ENCODE data around the gene ADCY5. TPM values are rescaled to one million over a fixed set of nuclear protein-coding genes. Genes with fewer than 3 reads are reported as not detected.

Gene ADCY5
- total RNA-seq, 2 experiments from 2014 or later, result not detected

GRCh38 chr3:123453675-123454074, 4.8 kb upstream of the ADCY5 start:
- no peak for DNase-seq
- ChIA-PET POLR2A (no interaction called here), CTCF (no interaction called here)
- no peak overlapping the region for H3K4me3 Mint-ChIP-seq
- H3K9me3 Mint-ChIP-seq (ENCODE audit: insufficient read depth), result no peaks in the 10 kb centered on the region
- H3K27me3 Mint-ChIP-seq (ENCODE audit: low read depth), result peaks cover 37% of the 10 kb centered on the region
- no peaks in the 10 kb centered on the region for H3K36me3 Mint-ChIP-seq (ENCODE audit: low read depth)
- no peak overlapping the region for H3K27ac Mint-ChIP-seq
- no peaks in the 10 kb centered on the region for H3K4me1 Mint-ChIP-seq (ENCODE audit: low read depth)
- ATAC-seq, result no peak

- peaks cover 43% of the 10 kb centered on the region for H3K27me3 Mint-ChIP-seq (ENCODE audit: low read depth)
- ChIA-PET POLR2A (no interaction called here), CTCF (interaction anchor here (0.8 kb wide), 1 partner anchor 433 kb away, joined by 3 read pairs; no protein-coding TSS in a partner anchor)
- H3K27ac Mint-ChIP-seq, result no peak overlapping the region
- DNase-seq (no peak), ATAC-seq (no peak)
- H3K36me3 Mint-ChIP-seq (ENCODE audit: low read depth), result no peaks in the 10 kb centered on the region
- no peak overlapping the region for H3K4me3 Mint-ChIP-seq
- H3K9me3 Mint-ChIP-seq (ENCODE audit: insufficient read depth), result no peaks in the 10 kb centered on the region
- no peaks in the 10 kb centered on the region for H3K4me1 Mint-ChIP-seq (ENCODE audit: low read depth)
These were observed 2.3 kb upstream of the ADCY5 start for GRCh38 chr3:123451186-123451585.

DNA sequence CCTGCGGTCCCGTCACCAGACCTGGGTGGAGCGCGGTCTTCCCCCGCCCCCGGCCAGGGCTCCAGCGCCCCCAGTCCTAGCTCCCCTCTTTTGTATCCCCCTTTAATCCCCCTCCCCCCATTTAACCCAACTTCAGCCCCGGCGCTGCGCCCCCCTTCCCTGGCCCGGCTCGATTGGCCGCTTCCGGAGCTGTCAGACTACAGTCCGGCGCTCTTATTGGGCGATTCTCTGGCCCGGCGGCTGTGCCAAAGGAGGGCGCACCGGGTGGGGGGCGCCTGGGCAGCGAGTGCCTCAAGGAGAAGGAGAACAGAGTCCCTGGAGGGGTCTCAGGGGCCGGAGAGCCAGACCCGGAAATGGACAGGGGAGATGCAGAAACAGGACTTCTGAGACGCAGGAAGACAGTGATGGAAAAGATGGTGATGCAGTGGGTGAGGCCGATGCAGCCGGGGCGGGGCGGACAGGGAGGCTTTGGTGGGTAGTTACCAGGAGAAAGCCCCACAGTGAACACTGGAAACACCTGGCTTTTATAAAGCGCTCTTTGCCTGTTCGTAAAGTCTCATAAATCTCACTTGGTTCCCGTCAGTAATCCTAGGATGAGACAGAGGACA, 1.2 kb upstream of the ADCY5 start:
- CTCF ChIA-PET, result no interaction called here
- Mint-ChIP-seq H3K27ac (no peak overlapping the region), H3K4me1 (ENCODE audit: low read depth) (no peaks in the 10 kb centered on the region), H3K36me3 (ENCODE audit: low read depth) (no peaks in the 10 kb centered on the region), H3K9me3 (ENCODE audit: insufficient read depth) (no peaks in the 10 kb centered on the region), H3K27me3 (ENCODE audit: low read depth) (peaks cover 49% of the 10 kb centered on the region), H3K4me3 (peak overlapping the region; percentile 43)
- no peak for ATAC-seq
- POLR2A ChIA-PET, result no interaction called here
- no peak for DNase-seq

DNA sequence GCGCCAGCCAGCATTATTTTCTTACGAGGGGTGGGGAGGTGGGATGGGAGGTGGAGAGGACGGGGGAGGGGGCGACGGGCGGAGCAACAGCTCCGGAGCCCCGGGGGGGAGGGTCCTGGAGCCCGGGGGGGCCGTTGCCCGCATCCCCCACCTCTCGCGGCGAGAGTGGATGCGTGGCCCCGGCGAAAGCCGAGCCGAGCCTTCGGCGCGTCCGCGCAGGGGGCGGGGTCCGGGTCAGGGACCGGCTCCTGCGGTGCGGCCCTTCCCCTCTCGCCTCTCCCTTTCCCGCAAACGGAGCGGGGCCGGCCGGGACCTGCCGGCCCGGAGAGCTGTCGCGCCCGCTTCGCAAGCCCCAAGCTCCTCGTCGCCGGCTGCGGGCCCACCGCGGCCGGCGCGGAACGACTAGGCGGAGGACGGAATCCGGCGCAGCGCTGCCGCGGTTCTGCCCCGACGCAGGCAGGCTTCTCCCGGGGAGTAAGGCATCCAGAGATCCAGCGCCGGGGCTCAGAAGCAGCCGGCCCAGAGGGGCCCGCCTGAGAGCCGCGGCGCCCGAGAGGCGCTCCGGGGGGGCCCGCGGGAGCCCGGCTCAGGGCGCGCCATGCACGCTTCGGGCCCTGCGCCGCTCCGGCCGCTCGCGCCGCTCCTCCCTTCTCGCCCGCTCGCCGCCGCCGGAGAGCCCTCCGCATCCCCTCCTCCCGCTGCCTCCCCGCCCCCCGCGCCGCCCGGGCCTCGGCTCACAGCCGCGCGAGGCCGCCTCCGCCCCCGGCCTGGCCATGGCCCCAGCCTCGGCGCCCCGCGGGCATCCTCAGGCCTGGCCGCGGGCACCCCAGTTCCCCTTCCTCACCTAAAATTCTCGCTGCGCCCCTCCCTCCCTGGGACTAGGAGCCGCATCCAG, 459 bp upstream of the ADCY5 start:
- Mint-ChIP-seq H3K4me3 (no peak overlapping the region), H3K27me3 (ENCODE audit: low read depth) (peaks cover 52% of the 10 kb centered on the region), H3K4me1 (ENCODE audit: low read depth) (no peaks in the 10 kb centered on the region)

DNA sequence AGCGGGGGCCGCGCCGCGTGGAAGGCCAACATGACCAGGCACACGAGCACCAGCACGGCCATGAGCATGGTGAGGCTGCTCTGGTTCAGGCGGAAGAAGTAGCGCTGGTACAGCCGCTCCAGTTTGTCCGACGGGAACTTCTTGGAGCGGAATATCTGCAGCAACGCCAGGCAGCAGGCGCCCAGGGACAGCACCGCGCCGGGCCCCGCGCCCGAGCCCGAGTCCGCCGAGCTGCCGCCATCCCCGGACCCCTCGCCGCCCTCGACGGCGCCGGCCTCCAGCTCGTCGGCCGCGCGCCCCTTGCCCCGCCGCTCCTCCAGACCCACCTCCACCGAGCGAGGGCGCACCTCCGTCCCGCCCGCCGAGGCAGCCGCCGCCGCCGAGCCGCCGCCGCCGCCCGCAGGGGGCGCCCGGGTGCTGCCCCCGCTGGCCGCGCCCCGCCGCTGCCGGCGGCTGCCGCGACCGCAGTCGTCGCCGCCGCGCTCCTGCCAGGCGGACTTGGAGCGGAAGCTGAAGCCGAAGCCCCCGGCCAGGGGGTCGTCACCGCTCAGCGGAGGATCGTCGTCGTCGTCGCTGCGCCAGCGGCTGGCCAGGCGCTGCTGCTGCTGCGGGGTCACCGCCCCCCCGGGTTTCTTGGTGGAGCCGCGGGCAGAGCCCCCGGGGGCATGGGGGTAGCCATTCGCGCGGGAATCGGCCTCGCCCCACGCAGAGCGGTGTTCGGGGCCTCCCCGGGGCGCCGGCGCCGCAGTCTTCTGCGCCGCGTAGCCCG, 957 bp downstream of the ADCY5 start:
- DNase-seq (peak; percentile 49), ATAC-seq (peak; percentile 51)
- Mint-ChIP-seq H3K4me1 (ENCODE audit: low read depth) (no peaks in the 10 kb centered on the region), H3K27me3 (ENCODE audit: low read depth) (peaks cover 54% of the 10 kb centered on the region), H3K9me3 (ENCODE audit: insufficient read depth) (no peaks in the 10 kb centered on the region), H3K4me3 (no peak overlapping the region), H3K36me3 (ENCODE audit: low read depth) (no peaks in the 10 kb centered on the region), H3K27ac (no peak overlapping the region)
- CTCF ChIA-PET, result interaction anchor here (0.9 to 1.7 kb wide), 8 partner anchors 10 to 123 kb away, joined by 3 to 8 read pairs (median 4); no protein-coding TSS in a partner anchor
- POLR2A ChIA-PET, result no interaction called here

More for the DNA sequence above, 459 bp upstream of the ADCY5 start:
- no peaks in the 10 kb centered on the region for H3K36me3 Mint-ChIP-seq (ENCODE audit: low read depth)
- DNase-seq (no peak), ATAC-seq (peak; percentile 49)
- POLR2A ChIA-PET, result no interaction called here
- CTCF ChIA-PET, result interaction anchor here (1.2 to 1.5 kb wide), 3 partner anchors 9 to 42 kb away, joined by 5 to 8 read pairs (median 5); no protein-coding TSS in a partner anchor
- no peaks in the 10 kb centered on the region for H3K9me3 Mint-ChIP-seq (ENCODE audit: insufficient read depth)
- no peak overlapping the region for H3K27ac Mint-ChIP-seq

GRCh38 chr3:123447416-123447748, 1.5 kb downstream of the ADCY5 start:
- H3K27ac Mint-ChIP-seq, result no peak overlapping the region
- DNase-seq, result no peak
- POLR2A ChIA-PET, result no interaction called here

GRCh38 chr3:123446610-123447109, 2.2 kb downstream of the ADCY5 start:
- DNase-seq (no peak), ATAC-seq (no peak)
- H3K9me3 Mint-ChIP-seq (ENCODE audit: insufficient read depth), result no peaks in the 10 kb centered on the region
- H3K4me1 Mint-ChIP-seq (ENCODE audit: low read depth), result no peaks in the 10 kb centered on the region
- H3K36me3 Mint-ChIP-seq (ENCODE audit: low read depth), result no peaks in the 10 kb centered on the region
- peak overlapping the region; percentile 32 for H3K4me3 Mint-ChIP-seq
- H3K27me3 Mint-ChIP-seq (ENCODE audit: low read depth), result peaks cover 52% of the 10 kb centered on the region
- no peak overlapping the region for H3K27ac Mint-ChIP-seq
- ChIA-PET CTCF (interaction anchor here (1.0 to 1.7 kb wide), 3 partner anchors 49 to 117 kb away, joined by 3 to 6 read pairs (median 3); no protein-coding TSS in a partner anchor), POLR2A (interaction anchor here (0.6 kb wide), 1 partner anchor 8 kb away, joined by 8 read pairs; no protein-coding TSS in a partner anchor)

More at GRCh38 chr3:123447416-123447748, 1.5 kb downstream of the ADCY5 start:
- CTCF ChIA-PET, result interaction anchor here (0.9 to 1.7 kb wide), 5 partner anchors 36 to 124 kb away, joined by 3 to 6 read pairs (median 3); no protein-coding TSS in a partner anchor
- Mint-ChIP-seq H3K4me3 (no peak overlapping the region), H3K4me1 (ENCODE audit: low read depth) (no peaks in the 10 kb centered on the region), H3K36me3 (ENCODE audit: low read depth) (no peaks in the 10 kb centered on the region), H3K9me3 (ENCODE audit: insufficient read depth) (no peaks in the 10 kb centered on the region), H3K27me3 (ENCODE audit: low read depth) (peaks cover 54% of the 10 kb centered on the region)
- no peak for ATAC-seq

GRCh38 chr3:123446210-123446609, 2.7 kb downstream of the ADCY5 start:
- Mint-ChIP-seq H3K36me3 (ENCODE audit: low read depth) (no peaks in the 10 kb centered on the region), H3K27me3 (ENCODE audit: low read depth) (peaks cover 50% of the 10 kb centered on the region), H3K27ac (no peak overlapping the region), H3K4me3 (no peak overlapping the region), H3K4me1 (ENCODE audit: low read depth) (no peaks in the 10 kb centered on the region), H3K9me3 (ENCODE audit: insufficient read depth) (no peaks in the 10 kb centered on the region)
- ChIA-PET POLR2A (interaction anchor here (0.6 kb wide), 1 partner anchor 9 kb away, joined by 8 read pairs; no protein-coding TSS in a partner anchor), CTCF (interaction anchor here (1.0 to 1.7 kb wide), 3 partner anchors 50 to 116 kb away, joined by 3 to 6 read pairs (median 3); no protein-coding TSS in a partner anchor)
- ATAC-seq (no peak), DNase-seq (no peak)

GRCh38 chr3:123445702-123446101, 3.2 kb downstream of the ADCY5 start:
- POLR2A ChIA-PET, result no interaction called here
- H3K4me1 Mint-ChIP-seq (ENCODE audit: low read depth), result no peaks in the 10 kb centered on the region
- CTCF ChIA-PET, result no interaction called here

DNA sequence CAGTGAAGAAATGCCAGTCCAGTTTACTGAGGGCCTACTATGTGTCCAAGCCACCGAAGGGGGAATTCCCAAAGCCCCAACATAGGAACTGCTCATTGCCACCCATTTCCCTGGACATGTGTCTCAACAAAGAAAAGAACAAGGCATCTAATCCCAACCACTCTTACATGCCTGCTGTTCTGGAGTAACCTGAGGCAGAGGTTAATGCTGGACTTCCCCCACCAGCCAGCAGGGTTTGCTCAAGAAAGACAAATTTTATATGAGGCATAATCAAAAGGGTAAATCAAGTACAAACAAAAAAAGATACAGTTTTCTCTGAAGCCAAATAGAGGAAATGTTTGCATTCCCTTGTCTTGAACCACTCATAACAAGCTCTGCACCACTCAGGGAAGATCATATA, 4.1 kb downstream of the ADCY5 start:
- ChIA-PET POLR2A (no interaction called here), CTCF (no interaction called here)
- no peaks in the 10 kb centered on the region for H3K36me3 Mint-ChIP-seq (ENCODE audit: low read depth)
- no peak for DNase-seq
- H3K27me3 Mint-ChIP-seq (ENCODE audit: low read depth), result peaks cover 41% of the 10 kb centered on the region
- H3K9me3 Mint-ChIP-seq (ENCODE audit: insufficient read depth), result no peaks in the 10 kb centered on the region
- H3K4me3 Mint-ChIP-seq, result no peak overlapping the region
- ATAC-seq, result no peak
- H3K27ac Mint-ChIP-seq, result no peak overlapping the region
- no peaks in the 10 kb centered on the region for H3K4me1 Mint-ChIP-seq (ENCODE audit: low read depth)

More at GRCh38 chr3:123445702-123446101, 3.2 kb downstream of the ADCY5 start:
- H3K27me3 Mint-ChIP-seq (ENCODE audit: low read depth), result peaks cover 45% of the 10 kb centered on the region
- no peak overlapping the region for H3K27ac Mint-ChIP-seq
- DNase-seq (no peak), ATAC-seq (no peak)
- H3K36me3 Mint-ChIP-seq (ENCODE audit: low read depth), result no peaks in the 10 kb centered on the region
- no peak overlapping the region for H3K4me3 Mint-ChIP-seq
- H3K9me3 Mint-ChIP-seq (ENCODE audit: insufficient read depth), result no peaks in the 10 kb centered on the region

DNA sequence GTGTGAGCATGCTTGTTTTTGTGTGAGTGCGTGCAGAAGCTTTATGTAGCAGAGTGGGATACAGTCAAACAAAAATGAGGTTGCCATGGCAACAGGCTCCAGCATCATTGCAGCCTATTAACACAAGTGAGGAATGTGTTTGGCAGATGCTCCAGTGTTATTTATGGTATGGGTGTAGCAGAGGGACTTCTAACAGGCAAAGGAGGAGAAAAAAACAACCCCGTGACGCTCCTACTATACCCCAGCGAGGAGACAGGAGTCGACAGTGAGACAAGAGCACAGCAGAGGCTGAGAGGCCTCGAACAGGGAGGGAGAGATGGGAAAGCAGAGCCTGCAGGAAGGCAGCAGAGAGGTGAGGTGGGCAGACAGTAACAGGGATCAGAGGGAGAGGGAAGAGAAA, 4.9 kb downstream of the ADCY5 start:
- Mint-ChIP-seq H3K27me3 (ENCODE audit: low read depth) (peaks cover 41% of the 10 kb centered on the region), H3K36me3 (ENCODE audit: low read depth) (no peaks in the 10 kb centered on the region), H3K9me3 (ENCODE audit: insufficient read depth) (no peaks in the 10 kb centered on the region), H3K27ac (no peak overlapping the region), H3K4me1 (ENCODE audit: low read depth) (no peaks in the 10 kb centered on the region), H3K4me3 (no peak overlapping the region)
- ChIA-PET POLR2A (no interaction called here), CTCF (no interaction called here)
- no peak for DNase-seq
- ATAC-seq, result no peak
